Panc1 (cell line): ENCODE results near the gene PDILT. TPM values are rescaled to one million over a fixed set of nuclear protein-coding genes. Genes with fewer than 3 reads are reported as not detected.

Experiments used
- ATAC-seq: fragments of 200-7000 bp; cut with Tn5 transposase; 2 replicates; pipeline ENCODE4 v1.9.1; 2020; ENCODE audit warnings: mild to moderate bottlenecking, moderate library complexity
- BruUV-seq: library from RNA; stranded (reverse); fragments of 400-500 nt; replicated peaks from 2 replicates; lab custom pipeline; 2021; lab: Mats Ljungman, UMichigan
- CTCF ChIA-PET: fragments of 300-600 bp; sonication (Branson Sonifier 250); formaldehyde crosslinking; loops from one replicate; lab custom pipeline; 2022; ENCODE audit warnings: antibody characterized with exemption; lab: Charles Lee
- POLR2A ChIA-PET: fragments of 300-600 bp; sonication (Branson Sonifier 250); formaldehyde crosslinking; loops from one replicate; lab custom pipeline; 2022; ENCODE audit warnings: antibody characterized with exemption; lab: Charles Lee
- DNase-seq: peaks from one replicate; pipeline ENCODE4 v3.0.0-alpha.2; 2010; ENCODE audit warnings: low read depth, low spot score
- H3K27ac ChIP-seq: 2 replicates; pipeline ENCODE4 v1.5.1; 2011; ENCODE audit warnings: mild to moderate bottlenecking, low read length, inconsistent platforms
- H3K27me3 ChIP-seq: fragments of 200-500 bp; sonication (Bioruptor generic); 2 replicates; pipeline ENCODE4 v1.6.0; 2014; ENCODE audit warnings: low read length, inconsistent platforms; ENCODE audit not compliant: control insufficient read depth, insufficient read depth
- H3K36me3 ChIP-seq: fragments of 200-500 bp; sonication (Bioruptor generic); 2 replicates; pipeline ENCODE4 v1.5.1; 2014; ENCODE audit warnings: inconsistent platforms, mild to moderate bottlenecking, low read length, moderate library complexity; ENCODE audit not compliant: control insufficient read depth, insufficient read depth
- H3K4me1 ChIP-seq: 2 replicates; pipeline ENCODE4 v1.5.1; 2011; ENCODE audit warnings: inconsistent platforms, mild to moderate bottlenecking, low read length, moderate library complexity; ENCODE audit not compliant: control insufficient read depth, insufficient read depth
- H3K4me3 ChIP-seq, 2 experiments: 2 replicates each; pipeline ENCODE4 v1.5.1; 2011 to 2012; ENCODE audit warnings: low read depth in 2 of 2, low read length in 2 of 2, mild to moderate bottlenecking in 2 of 2, inconsistent platforms in 1 of 2, moderate library complexity in 1 of 2
- H3K9me3 ChIP-seq: fragments of 200-500 bp; sonication (Bioruptor generic); 2 replicates; pipeline ENCODE4 v1.5.1; 2014; ENCODE audit warnings: low read depth, mild to moderate bottlenecking, inconsistent platforms, low read length, moderate library complexity; ENCODE audit not compliant: control insufficient read depth, insufficient read depth
- CTCF ChIP-seq: fragments of 450-650 bp; IDR thresholded peaks from 2 replicates; pipeline ENCODE4 v1.5.1; 2017; ENCODE audit warnings: mild to moderate bottlenecking
- POLR2AphosphoS5 ChIP-seq: IDR thresholded peaks from 2 replicates; pipeline ENCODE4 v1.6.1; 2012; ENCODE audit warnings: mild to moderate bottlenecking, low read depth, low read length, moderate library complexity
- REST ChIP-seq, 2 experiments: IDR thresholded peaks; 2 replicates each; pipeline ENCODE4 v1.6.1; 2011 to 2012; ENCODE audit warnings: low read depth in 2 of 2, control low read depth in 1 of 2, low read length in 1 of 2, mild to moderate bottlenecking in 1 of 2, moderate library complexity in 1 of 2; ENCODE audit not compliant: insufficient read depth in 1 of 2
- SIN3A ChIP-seq: IDR thresholded peaks from 2 replicates; pipeline ENCODE4 v1.6.1; 2012; ENCODE audit warnings: low read depth, mild to moderate bottlenecking, low read length, moderate library complexity, borderline replicate concordance; ENCODE audit not compliant: insufficient read depth
- TCF7L2 ChIP-seq: IDR thresholded peaks from 2 replicates; pipeline ENCODE4 v1.6.1; 2011; ENCODE audit warnings: mild to moderate bottlenecking, low read depth, low read length, inconsistent platforms
- in situ Hi-C: cut with HindIII; loops from 2 replicates; pipeline ENCODE4 v1.10.0; 2016; ENCODE audit warnings: low sequenced_read_pairs, low pct_unique_long_range_greater_than_20kb
- intact Hi-C: fragments of 100-400 bp; cut with micrococcal nuclease; formaldehyde crosslinking; loops from one replicate; pipeline ENCODE4 v1.10.0; 2022; ENCODE audit not compliant: unreplicated experiment
- total RNA-seq: library from RNA; stranded (reverse); gene quantifications from one replicate; pipeline ENCODE4 v1.2.1, GENCODE V29; 2021; ENCODE audit not compliant: unreplicated experiment

The PDILT gene
- total RNA-seq, 1 experiment from 2014 or later: not detected

- ChIA-PET CTCF (no interaction called here), POLR2A (no interaction called here)
- no peak for ATAC-seq
- Histone ChIP-seq H3K36me3 (no peaks in the 10 kb centered on the region), H3K27ac (no peak within 1 kb of the TSS), H3K9me3 (no peaks in the 10 kb centered on the region), H3K4me3 (no peak within 1 kb of the TSS), H3K4me1 (no peaks in the 10 kb centered on the region), H3K27me3 (peaks cover 5% of the 10 kb centered on the region; the same call in 1 of the 2 replicates)
- BruUV-seq: no TSS peak
- in situ Hi-C loops (no loop called here), intact Hi-C loops (no loop called here)
- TF ChIP-seq POLR2AphosphoS5: no peak
- no peak for TF ChIP-seq SIN3A
- TF ChIP-seq CTCF: no peak
- no peak for TF ChIP-seq TCF7L2
- TF ChIP-seq REST (IDR thresholded peaks at IDR 0.05; ENCODE audit: insufficient read depth in 1 of 2, low read depth in 2 of 2, low read length in 1 of 2): no peak
- DNase-seq: no peak
Observed at GRCh38 chr16:20327444-20328041, 77.0 kb downstream of the PDILT start, which contains the start of gene GP2. Gene GP2 (minus strand): TSS chr16:20327513. CDS start chr16:20326431, 1,082 bp downstream.

- ChIA-PET POLR2A (no interaction called here), CTCF (no interaction called here)
- TF ChIP-seq SIN3A: no peak
- in situ Hi-C loops: no loop called here
- DNase-seq (no peak), ATAC-seq (no peak)
- no peak overlapping the region for H3K4me3 ChIP-seq
- H3K27ac ChIP-seq: no peak overlapping the region
- no peaks in the 10 kb centered on the region for H3K4me1 ChIP-seq
- no peaks in the 10 kb centered on the region for H3K9me3 ChIP-seq
- no TSS peak for BruUV-seq
- H3K27me3 ChIP-seq: peaks cover 5% of the 10 kb centered on the region; the same call in 1 of the 2 replicates
- no peaks in the 10 kb centered on the region for H3K36me3 ChIP-seq
- intact Hi-C loops: no loop called here
Observed at GRCh38 chr16:20326321-20326720, 78.2 kb downstream of the PDILT start.

- no TSS peak for BruUV-seq
- TF ChIP-seq CTCF (no peak), SIN3A (no peak), REST (IDR thresholded peaks at IDR 0.05; ENCODE audit: insufficient read depth in 1 of 2, low read depth in 2 of 2, low read length in 1 of 2) (no peak), TCF7L2 (no peak), POLR2AphosphoS5 (no peak)
- in situ Hi-C loops: no loop called here
- H3K9me3 ChIP-seq: no peaks in the 10 kb centered on the region
- no peaks in the 10 kb centered on the region for H3K4me1 ChIP-seq
- intact Hi-C loops: no loop called here
- ChIA-PET POLR2A (no interaction called here), CTCF (no interaction called here)
- no peaks in the 10 kb centered on the region for H3K36me3 ChIP-seq
- ATAC-seq: no peak
- H3K4me3 ChIP-seq: no peak overlapping the region
- peaks cover 5% of the 10 kb centered on the region; the same call in 1 of the 2 replicates for H3K27me3 ChIP-seq
- H3K27ac ChIP-seq: no peak overlapping the region
- no peak for DNase-seq
Observed at GRCh38 chr16:20325005-20325404, 79.5 kb downstream of the PDILT start.
